ENCODE measurements around the gene CCDC154.

DNA sequence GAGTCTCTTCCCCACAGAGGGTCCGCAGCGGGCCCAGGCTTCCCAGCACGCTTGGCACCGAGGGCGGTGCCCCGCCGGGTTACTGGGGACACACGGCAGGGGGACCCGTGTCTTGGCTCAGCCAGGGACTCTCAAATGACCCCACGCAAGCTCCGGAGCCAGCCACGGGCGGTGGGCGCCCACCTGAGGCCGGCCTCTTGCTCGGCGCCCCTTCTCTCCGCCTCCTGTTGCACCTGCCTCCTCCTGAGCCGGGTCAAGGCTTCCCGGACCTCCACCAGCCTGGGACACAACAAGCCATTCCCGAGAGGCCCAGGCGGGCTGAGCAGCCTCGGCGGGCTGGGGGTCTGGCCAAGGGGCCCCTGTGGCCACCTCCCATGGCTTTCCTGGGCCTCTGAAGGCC lies 1.7 kb downstream of the CCDC154 start:
- no peak for TF ChIP-seq EZH2 (IDR thresholded peaks at IDR 0.05; ENCODE audit: insufficient read depth, poor library complexity, severe bottlenecking)
- TF ChIP-seq EZH2phosphoT487 (IDR thresholded peaks at IDR 0.05; ENCODE audit: insufficient read depth, low read depth): no peak
